Nephron (organoid): ENCODE measurements around the gene YARS1.
"Not testable (repeated sequence)": the region's sequence is repeated elsewhere in the genome, so short reads cannot be mapped to it uniquely, and the experiment has no call there.

Experiments used
- H3K27ac Mint-ChIP-seq, 3 experiments: 2 replicates each; pipeline ENCODE4 v1.8.0; 2020; ENCODE audit warnings: mixed read lengths in 3 of 3, mild to moderate bottlenecking in 2 of 3, moderate library complexity in 1 of 3
- H3K27me3 Mint-ChIP-seq: 2 replicates; pipeline ENCODE4 v1.8.0; 2021; ENCODE audit warnings: low read depth, mild to moderate bottlenecking, moderate library complexity, mixed read lengths
- H3K36me3 Mint-ChIP-seq: 2 replicates; pipeline ENCODE4 v1.8.0; 2020; ENCODE audit warnings: low read depth, mixed read lengths
- H3K4me1 Mint-ChIP-seq: 2 replicates; pipeline ENCODE4 v1.8.0; 2020; ENCODE audit warnings: mixed read lengths
- H3K4me3 Mint-ChIP-seq, 3 experiments: 2 replicates each; pipeline ENCODE4 v1.8.0; 2020; ENCODE audit warnings: mild to moderate bottlenecking in 3 of 3, mixed read lengths in 3 of 3, moderate library complexity in 2 of 3
- H3K9me3 Mint-ChIP-seq: 2 replicates; pipeline ENCODE4 v1.8.0; 2020; ENCODE audit warnings: mixed read lengths
- TF ChIP-seq, protein P1 (sequence below), 3 experiments: fragments of 200-600 bp; sonication (generic); IDR thresholded peaks; one replicate each; pipeline ENCODE4 v1.5.0; 2021; ENCODE audit warnings: antibody characterized with exemption in 3 of 3; ENCODE audit not compliant: unreplicated experiment in 3 of 3

YARS1 gene

DNA sequence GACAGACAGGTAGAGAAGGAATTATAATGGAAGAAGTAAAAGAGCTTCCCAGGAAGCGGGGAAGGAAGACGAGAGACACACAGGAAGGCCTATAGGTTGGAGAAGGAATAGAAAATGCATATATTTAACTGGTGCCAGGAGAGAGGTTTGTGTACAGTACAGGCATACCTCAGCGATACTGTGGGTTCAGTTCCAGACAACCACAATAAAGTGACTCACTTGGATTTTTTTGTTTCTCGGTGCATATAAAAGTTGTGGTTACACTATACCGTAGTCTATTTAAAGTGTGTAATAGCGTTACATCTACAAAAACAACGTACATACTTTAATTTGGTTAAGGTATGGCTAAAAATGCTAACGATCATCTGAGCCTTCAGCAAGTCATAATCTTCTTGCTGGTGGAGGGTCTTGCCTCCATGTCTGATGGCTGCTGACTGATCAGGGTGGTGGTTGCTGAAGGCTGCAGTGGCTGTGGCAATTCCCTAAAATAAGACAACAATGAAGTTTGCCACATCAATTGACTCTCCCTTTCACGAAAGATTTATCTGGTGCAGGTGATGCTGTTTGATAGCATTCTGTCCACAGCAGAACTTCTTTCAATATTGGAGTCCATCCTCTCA lies 16.0 kb downstream of the YARS1 start:
- no peaks in the 10 kb centered on the region for H3K27me3 Mint-ChIP-seq
- H3K27ac Mint-ChIP-seq, result no peak overlapping the region
- H3K4me1 Mint-ChIP-seq, result no peaks in the 10 kb centered on the region
- peaks cover 69% of the 10 kb centered on the region for H3K36me3 Mint-ChIP-seq
- no peak overlapping the region for H3K4me3 Mint-ChIP-seq
- TF ChIP-seq, protein P1, sequence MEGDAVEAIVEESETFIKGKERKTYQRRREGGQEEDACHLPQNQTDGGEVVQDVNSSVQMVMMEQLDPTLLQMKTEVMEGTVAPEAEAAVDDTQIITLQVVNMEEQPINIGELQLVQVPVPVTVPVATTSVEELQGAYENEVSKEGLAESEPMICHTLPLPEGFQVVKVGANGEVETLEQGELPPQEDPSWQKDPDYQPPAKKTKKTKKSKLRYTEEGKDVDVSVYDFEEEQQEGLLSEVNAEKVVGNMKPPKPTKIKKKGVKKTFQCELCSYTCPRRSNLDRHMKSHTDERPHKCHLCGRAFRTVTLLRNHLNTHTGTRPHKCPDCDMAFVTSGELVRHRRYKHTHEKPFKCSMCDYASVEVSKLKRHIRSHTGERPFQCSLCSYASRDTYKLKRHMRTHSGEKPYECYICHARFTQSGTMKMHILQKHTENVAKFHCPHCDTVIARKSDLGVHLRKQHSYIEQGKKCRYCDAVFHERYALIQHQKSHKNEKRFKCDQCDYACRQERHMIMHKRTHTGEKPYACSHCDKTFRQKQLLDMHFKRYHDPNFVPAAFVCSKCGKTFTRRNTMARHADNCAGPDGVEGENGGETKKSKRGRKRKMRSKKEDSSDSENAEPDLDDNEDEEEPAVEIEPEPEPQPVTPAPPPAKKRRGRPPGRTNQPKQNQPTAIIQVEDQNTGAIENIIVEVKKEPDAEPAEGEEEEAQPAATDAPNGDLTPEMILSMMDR (IDR thresholded peaks at IDR 0.05; ENCODE audit: unreplicated experiment in 3 of 3), result no peak
- H3K9me3 Mint-ChIP-seq, result peaks cover 2% of the 10 kb centered on the region

DNA sequence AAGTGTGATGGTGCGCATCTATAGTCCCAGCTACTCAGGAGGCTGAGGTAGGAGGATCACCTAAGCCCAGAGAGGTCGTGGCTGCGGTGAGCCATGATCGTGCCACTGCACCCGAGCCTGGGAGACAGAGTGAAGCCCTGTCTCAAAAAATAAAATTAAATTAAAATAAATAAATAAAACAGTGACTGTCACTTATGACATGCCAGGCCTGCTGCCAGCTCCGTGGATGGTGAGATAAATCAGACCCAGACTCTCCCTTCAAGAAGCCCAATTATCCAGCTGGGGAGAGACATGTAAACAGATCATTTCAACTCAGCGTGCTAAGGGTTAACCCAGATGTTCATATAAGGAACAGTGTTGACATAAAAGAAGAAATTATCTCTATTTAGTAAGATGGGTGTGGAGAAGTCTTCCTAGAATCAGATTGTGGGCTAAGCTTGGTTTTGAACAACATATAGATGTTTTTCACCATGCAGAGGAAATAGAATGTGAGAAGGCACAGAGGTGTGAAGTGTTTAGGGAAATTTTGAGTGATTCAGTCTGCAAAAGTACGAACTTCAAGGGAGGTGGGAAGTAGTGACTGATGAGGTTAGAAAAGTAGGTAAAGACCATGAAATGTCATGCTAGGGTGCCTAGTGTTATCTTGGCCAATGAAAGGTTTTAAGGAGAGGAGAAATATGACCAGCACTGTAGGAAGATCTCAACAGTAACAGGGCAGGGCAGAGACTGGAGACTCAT lies 18.3 kb downstream of the YARS1 start:
- TF ChIP-seq, protein P1 (IDR thresholded peaks at IDR 0.05; ENCODE audit: unreplicated experiment in 3 of 3), result no peak
- Mint-ChIP-seq H3K9me3 (no peaks in the 10 kb centered on the region), H3K4me3 (no peak overlapping the region), H3K27ac (no peak overlapping the region), H3K4me1 (no peaks in the 10 kb centered on the region), H3K36me3 (peaks cover 56% of the 10 kb centered on the region), H3K27me3 (no peaks in the 10 kb centered on the region)

DNA sequence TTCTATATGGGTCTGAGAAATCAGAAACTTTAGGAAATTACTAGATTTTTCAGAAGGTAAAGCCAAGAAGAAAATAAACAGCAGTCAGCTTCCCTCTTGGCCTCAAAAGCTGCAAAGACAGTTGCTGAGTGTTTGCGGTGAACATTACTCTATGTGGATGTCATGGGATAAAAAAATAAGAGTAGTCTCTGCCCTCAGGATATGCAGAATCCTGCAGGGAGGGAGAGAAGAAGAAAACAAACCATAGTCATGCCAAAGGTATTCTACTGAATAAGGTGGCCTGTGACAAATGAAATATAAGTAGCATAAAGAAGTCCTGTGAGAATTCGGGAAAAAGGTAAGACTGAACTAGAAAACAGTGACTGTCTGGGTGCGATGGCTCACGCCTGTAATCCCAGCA lies 19.0 kb downstream of the YARS1 start:
- H3K36me3 Mint-ChIP-seq, result peaks cover 54% of the 10 kb centered on the region
- TF ChIP-seq, protein P1 (IDR thresholded peaks at IDR 0.05; ENCODE audit: unreplicated experiment in 3 of 3), result no peak
- no peak overlapping the region for H3K4me3 Mint-ChIP-seq

DNA sequence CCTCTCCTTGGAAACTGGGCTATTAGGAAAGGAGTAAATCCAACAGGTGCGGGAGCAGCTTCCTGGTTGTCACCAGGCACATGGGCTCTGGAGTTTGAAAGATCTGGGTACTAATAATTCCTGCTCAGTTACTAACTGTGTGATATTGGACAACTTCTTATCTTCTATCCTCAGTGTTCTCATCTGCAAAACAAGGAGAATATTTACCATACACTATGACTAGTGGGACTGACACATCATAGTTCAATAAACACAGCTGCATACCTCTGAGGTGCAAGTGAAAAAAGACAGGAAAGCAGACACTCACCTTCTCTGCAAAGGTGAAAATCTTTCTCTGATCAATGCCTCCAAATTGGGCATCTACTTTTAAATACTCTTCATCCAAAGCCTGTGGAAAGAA lies 19.7 kb downstream of the YARS1 start:
- no peaks in the 10 kb centered on the region for H3K9me3 Mint-ChIP-seq
- no peaks in the 10 kb centered on the region for H3K27me3 Mint-ChIP-seq
- no peaks in the 10 kb centered on the region for H3K4me1 Mint-ChIP-seq
- TF ChIP-seq, protein P1 (IDR thresholded peaks at IDR 0.05; ENCODE audit: unreplicated experiment in 3 of 3), result no peak
- no peak overlapping the region for H3K27ac Mint-ChIP-seq
- H3K36me3 Mint-ChIP-seq, result peaks cover 51% of the 10 kb centered on the region
- no peak overlapping the region for H3K4me3 Mint-ChIP-seq

More for the DNA sequence above, 19.0 kb downstream of the YARS1 start:
- Mint-ChIP-seq H3K9me3 (no peaks in the 10 kb centered on the region), H3K27ac (no peak overlapping the region), H3K27me3 (no peaks in the 10 kb centered on the region), H3K4me1 (no peaks in the 10 kb centered on the region)

DNA sequence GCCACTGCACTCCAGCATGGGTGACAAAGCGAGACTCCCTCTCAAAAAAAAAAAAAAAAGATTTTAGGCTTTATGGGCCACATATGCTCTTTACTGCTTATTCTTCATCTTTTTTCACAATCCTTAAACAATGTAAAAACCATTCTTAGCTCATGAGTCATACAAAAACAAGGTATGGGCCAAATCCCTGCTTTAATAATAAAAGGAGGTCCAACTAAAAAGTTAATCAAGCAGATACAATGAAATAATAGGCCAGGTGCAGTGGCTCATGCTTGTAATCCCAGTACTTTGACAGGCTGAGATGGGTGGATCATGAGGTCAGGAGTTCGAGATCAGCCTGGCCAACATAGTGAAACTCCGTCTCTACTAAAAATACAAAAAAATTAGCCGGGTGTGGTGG lies 21.4 kb downstream of the YARS1 start:
- H3K27me3 Mint-ChIP-seq, H3K9me3 Mint-ChIP-seq, H3K27ac Mint-ChIP-seq, H3K4me3 Mint-ChIP-seq, H3K4me1 Mint-ChIP-seq: not testable (repeated sequence)
- peaks cover 53% of the 10 kb centered on the region for H3K36me3 Mint-ChIP-seq

DNA sequence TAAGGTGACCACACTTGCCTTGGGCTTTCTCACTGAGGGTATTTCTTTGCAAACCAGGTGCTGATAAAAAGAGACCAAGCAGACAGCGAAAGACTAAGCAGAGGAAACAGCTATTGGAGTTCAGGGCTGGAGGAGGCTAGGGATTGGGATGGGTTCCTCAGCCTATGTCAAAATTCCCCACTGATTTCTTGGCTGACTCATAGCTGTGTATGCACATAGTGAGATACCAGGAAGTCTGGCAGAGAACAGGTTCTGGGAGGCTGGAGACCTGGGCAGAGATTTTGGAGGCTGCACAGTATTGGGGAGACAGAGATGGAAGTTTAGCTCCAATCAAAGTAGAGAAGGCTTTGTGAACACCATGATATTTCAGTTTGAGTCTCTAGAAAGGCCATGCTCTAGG lies 25.3 kb downstream of the YARS1 start:
- TF ChIP-seq, protein P1 (IDR thresholded peaks at IDR 0.05; ENCODE audit: unreplicated experiment in 3 of 3), result no peak
- Mint-ChIP-seq H3K4me1 (no peaks in the 10 kb centered on the region), H3K36me3 (peaks cover 41% of the 10 kb centered on the region), H3K27ac (no peak overlapping the region), H3K9me3 (no peaks in the 10 kb centered on the region), H3K4me3 (no peak overlapping the region), H3K27me3 (no peaks in the 10 kb centered on the region)

DNA sequence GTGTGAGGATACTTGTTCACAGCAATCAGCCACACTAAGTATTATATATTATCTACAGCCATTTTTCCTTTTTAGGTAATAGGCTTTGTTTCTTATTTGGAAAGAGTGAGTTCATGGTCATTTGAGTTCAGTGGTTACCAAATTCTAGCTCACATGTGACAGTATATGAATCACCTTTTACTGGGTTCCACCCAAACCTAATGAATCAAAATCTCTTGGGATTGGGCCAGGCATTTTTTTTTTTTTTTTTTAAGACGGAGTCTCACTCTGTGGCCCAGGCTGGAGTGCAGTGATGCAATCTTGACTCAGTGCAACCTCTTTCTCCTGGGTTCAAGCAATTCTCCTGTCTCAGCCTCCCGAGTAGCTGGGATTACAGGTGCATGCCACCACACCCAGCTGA lies 27.8 kb downstream of the YARS1 start:
- H3K9me3 Mint-ChIP-seq, H3K27me3 Mint-ChIP-seq, H3K27ac Mint-ChIP-seq, H3K4me3 Mint-ChIP-seq, H3K4me1 Mint-ChIP-seq: not testable (repeated sequence)
- peaks cover 48% of the 10 kb centered on the region for H3K36me3 Mint-ChIP-seq
